DMS53 treated with DMSO at 0.1 percent for 48 hours (cell line): ENCODE data around the gene CAMK4.

Experiments
- DNase-seq: peaks from one replicate; lab custom pipeline; 2025; ENCODE audit not compliant: unreplicated experiment; lab: John Stamatoyannopoulos, UW

Gene CAMK4

GRCh38 chr5:111415053-111415452 lies 190.9 kb downstream of the CAMK4 start:
- DNase-seq = no peak

DNA sequence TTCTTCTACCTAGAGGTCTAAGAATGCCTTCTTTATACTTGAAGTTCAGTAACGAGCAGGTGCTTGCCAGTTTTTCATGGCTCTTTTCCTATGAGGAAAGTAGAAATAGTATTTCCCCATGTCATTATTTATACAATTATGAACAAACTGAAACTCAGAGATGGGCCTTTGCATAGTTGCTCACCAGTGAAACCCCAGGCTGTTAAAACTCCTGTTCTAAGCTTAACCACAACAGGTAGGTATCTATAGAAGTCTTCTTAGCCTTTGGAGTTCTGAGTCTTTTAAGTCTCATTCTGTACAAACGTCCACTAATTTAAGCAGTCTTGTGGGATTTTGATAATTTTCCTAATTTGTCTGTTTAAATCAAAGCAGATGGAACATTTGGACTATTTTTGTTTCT lies 198.1 kb downstream of the CAMK4 start:
- no peak for DNase-seq

GRCh38 chr5:111422747-111423720 lies 198.8 kb downstream of the CAMK4 start:
- DNase-seq = no peak

DNA sequence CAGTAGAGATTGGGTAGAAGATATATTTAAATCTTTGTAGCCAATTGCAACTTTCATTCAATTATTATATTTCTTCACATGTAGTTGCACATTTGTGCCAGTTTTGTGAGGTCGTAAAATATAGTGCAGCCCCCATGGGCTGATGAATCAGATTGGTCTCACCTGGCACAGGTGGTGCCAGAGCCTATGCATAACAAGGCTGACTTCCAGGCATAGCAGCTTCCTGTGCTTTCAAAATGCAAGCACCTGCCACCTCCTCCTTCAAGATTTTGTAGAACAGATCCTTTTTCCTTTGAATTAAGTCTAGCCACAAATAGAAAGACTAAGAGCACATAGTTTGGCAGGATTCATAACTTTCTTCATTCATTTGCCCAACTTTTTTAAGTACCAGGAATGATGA lies 201.0 kb downstream of the CAMK4 start:
- DNase-seq = no peak

DNA sequence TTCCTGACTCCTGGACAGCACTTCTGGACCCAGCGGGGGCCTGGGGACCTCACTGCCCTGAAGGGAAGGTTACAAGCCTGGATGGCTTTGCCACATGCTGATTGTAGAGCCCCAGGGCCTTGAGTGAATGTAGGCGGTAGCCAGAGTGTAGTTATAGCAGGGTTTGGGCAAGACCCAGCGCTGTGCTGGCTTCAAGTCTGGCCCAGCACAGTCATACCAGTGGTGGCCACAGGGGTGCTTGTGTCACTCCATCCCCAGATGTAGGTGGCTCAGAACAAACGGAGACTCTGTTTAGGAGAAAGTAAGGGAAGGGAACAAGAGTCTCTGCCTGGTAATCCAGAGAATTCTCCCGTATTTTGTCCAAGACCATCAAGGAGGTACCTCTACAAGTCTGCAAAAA lies 203.6 kb downstream of the CAMK4 start:
- DNase-seq = no peak

- DNase-seq = no peak
Measured at GRCh38 chr5:111432883-111433536, 208.8 kb downstream of the CAMK4 start.

GRCh38 chr5:111434800-111435199 lies 210.6 kb downstream of the CAMK4 start:
- DNase-seq = no peak

DNA sequence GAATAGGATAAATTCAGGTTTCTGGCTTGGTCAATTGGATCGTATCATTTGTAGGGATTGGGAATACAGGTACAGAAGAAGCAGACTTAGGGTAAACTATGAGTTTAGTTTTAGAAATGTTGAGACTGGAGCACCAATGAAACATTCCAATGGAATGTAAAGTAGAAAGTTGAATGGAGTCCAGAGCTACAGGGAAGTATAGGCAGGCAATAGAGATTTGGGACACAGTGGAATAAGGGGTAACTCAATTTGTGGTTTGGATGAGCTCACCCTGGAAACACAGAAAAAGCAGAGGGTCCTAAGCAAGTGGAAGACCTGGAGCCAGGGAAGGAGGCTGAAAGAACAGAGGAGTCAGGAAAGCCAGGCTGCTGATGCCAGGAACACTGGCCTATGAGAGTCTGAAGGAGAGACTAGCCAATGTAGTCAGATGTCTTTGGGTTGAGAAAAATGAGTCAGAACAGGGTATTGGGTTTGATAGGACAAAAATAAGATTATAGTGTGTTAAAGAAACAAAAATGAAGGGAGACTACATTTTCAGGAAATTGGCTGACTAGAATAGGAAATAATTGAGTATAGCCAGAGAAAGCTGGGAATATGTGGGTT lies 215.4 kb downstream of the CAMK4 start:
- DNase-seq = no peak

- no peak for DNase-seq
Measured at GRCh38 chr5:111447099-111447498, 222.9 kb downstream of the CAMK4 start.

- peak; percentile 77 for DNase-seq
Measured at GRCh38 chr5:111447822-111448221, 223.6 kb downstream of the CAMK4 start.

- no peak for DNase-seq
Measured at GRCh38 chr5:111453295-111453694, 229.1 kb downstream of the CAMK4 start.

- no peak for DNase-seq
Measured at GRCh38 chr5:111453747-111454146, 229.6 kb downstream of the CAMK4 start.

- no peak for DNase-seq
Measured at GRCh38 chr5:111454198-111454622, 230.0 kb downstream of the CAMK4 start.

- no peak for DNase-seq
Measured at GRCh38 chr5:111454776-111455175, 230.6 kb downstream of the CAMK4 start.

DNA sequence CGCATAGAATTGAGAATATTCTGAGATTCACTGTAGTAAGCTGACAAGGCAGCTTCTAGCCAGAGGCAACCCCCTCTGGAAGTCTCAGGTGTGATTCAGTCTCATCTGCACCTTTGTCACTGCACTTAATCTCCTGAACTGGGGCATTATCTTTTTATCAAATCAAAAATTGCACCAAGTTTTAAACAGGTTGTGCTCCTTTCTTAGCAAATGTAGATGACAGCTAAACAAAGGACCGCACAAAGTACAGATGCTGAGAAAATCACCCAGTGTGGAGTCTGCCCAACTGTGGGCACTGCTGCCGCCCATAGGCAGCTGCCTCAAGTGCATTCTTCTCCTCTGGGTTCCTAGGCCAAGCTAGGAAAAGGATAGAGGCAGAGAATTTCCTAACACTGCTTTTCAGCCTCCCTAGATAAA lies 237.1 kb downstream of the CAMK4 start:
- peak; percentile 70 for DNase-seq

DNA sequence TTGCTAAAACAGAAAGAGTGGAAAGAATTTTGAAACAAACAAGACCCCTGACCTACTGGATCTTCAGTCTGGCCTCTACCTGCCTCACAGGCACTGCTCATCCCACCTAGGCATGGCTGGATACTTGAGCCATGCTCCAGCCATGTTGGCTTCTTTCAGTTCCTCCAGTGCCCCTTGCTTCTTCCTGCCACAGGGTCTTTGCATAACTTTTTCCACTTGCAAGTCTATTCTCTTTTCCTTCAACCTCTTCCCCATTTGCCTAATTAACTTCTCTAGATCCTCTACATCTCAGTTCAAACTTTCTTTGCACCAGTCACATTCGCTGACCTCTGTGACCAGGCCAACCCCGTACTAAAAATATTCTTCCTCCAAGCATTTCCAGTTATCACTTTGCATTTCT lies 237.8 kb downstream of the CAMK4 start:
- no peak for DNase-seq

GRCh38 chr5:111463311-111463710 lies 239.1 kb downstream of the CAMK4 start:
- DNase-seq = no peak

DNA sequence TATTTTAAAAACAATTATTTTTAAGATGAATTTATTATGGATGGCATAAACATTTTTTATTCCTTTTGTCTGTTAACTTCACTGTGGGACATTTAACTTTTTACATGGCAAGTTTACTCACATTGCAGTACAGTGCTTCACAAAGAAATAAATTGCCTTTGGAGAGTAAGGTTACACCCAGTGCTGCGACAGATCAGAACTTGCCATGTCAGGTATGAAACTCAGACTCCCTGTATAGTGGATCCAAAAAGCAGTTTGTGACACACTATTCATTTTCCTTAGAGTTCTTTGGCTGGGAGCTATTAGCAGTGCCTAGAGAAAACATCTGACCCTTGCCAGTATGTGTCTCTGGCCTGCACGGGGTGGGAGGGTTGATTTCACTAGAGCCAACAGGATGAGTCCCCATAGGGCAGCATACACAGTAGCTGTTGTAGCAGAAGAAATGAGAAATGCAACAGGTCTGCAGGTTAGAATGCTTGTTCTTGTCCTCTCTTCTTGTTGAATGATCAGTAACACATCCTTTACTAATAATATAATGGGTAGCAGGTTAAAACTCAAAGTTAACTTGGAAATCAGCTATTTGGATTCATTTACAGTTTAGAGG lies 245.2 kb downstream of the CAMK4 start:
- no peak for DNase-seq

- no peak for DNase-seq
Measured at GRCh38 chr5:111469903-111470302, 245.7 kb downstream of the CAMK4 start.

DNA sequence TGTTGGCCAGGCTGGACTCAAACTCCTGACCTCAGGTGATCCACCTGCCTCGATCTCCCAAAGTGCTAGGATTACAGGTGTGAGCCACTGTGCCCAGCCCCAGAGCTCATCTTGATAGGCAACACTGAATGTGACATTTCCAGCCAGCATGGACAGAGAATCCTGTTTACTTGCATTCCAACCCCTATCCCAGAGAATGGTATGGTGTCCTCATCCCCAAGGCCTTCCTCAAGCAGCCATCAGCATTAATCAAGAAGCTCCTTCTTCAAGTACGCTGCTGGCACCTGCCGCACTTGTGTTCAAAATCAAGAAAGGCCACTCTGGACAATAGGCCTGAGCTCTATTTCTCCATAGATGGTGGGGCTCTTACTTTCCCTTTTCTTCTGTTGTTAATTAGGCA lies 247.9 kb downstream of the CAMK4 start:
- DNase-seq = no peak

DNA sequence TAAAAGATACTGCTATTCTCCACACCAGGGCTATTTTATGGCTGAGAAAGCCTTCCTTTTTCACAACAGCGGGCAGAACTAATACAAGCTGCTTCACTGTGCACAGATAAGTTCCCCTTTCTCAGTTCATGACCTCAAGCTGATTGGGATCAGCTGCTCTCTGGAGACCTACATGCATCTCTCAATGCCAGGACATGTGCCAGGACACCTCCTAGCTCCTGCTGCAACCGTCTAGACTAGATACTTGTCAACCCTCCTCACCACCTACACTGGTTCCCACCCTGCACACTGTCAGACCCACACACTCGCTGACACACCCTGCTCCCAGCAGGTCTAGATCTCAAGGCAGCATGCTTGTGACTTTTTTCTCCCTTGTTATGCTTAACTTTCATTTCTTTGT lies 248.4 kb downstream of the CAMK4 start:
- DNase-seq = no peak
